HG02870 (cell line): ENCODE data around the gene ZBTB46.
"Not testable (repeated sequence)": the region's sequence is repeated elsewhere in the genome, so short reads cannot be mapped to it uniquely, and the experiment has no call there.

Experiments
- ATAC-seq: cut with Tn5 transposase; IDR thresholded peaks from one replicate; pipeline ENCODE4 v1.9.1; 2021; ENCODE audit warnings: mild to moderate bottlenecking, moderate library complexity; ENCODE audit not compliant: unreplicated experiment

ZBTB46 gene

DNA sequence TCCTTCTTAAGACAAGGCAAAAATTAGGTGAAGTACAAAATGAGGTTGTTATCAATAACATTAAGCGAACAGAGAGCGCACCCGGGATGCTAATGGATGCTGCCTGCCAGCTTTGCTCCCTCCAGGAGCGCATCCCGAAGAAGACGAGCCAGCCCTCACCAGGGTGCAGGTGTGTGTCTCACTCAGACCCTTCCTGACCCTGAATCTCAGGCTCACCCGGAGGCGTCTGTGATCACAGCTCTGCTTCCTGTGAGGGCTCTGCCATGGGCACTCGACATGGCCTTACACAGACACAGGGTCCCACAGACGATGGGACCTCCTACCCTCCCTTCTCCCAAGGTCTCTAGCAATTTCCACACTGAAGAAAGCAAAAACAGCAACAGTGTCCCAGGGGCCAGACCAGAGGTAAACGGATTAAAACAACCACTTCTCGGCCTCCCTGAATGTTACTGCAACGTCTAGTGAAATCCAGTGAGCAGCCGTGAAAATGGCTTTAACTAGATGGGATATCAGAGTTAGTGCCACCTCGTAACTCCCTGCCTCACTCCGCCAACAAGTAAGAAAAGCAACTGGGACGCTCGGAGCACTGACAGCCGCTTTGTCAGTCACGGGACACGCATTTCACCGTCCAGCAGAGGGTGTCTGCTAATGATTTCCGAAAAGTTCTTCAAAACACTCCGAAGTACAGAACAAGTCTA is 11.7 kb downstream of the ZBTB46 start:
- no peak for ATAC-seq

DNA sequence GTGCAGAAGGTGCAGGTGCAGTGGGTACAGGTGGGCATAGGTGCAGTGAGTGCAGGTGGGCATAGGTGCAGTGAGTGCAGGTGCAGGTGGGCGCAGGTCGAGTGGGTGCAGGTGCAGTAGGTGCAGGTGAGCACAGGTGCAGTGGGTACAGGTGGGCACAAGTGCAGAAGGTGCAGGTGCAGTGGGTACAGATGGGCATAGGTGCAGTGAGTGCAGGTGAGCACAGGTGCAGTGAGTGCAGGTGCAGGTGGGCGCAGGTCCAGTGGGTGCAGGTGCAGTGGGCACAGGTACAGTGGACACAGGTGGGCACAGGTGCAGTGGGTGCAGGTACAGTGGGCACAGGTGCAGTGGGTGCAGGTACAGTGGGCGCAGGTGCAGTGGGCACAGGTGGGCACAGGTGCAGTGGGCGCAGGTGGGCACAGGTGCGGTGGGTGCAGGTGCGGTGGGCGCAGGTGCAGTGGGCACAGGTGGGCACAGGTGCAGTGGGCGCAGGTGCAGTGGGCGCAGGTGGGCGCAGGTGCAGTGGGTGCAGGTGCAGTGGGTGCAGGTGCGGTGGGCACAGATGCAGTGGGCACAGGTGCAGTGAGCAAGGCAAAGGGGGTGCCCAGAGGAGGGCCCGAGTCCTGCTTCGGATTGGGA is 15.3 kb downstream of the ZBTB46 start:
- no peak for ATAC-seq

DNA sequence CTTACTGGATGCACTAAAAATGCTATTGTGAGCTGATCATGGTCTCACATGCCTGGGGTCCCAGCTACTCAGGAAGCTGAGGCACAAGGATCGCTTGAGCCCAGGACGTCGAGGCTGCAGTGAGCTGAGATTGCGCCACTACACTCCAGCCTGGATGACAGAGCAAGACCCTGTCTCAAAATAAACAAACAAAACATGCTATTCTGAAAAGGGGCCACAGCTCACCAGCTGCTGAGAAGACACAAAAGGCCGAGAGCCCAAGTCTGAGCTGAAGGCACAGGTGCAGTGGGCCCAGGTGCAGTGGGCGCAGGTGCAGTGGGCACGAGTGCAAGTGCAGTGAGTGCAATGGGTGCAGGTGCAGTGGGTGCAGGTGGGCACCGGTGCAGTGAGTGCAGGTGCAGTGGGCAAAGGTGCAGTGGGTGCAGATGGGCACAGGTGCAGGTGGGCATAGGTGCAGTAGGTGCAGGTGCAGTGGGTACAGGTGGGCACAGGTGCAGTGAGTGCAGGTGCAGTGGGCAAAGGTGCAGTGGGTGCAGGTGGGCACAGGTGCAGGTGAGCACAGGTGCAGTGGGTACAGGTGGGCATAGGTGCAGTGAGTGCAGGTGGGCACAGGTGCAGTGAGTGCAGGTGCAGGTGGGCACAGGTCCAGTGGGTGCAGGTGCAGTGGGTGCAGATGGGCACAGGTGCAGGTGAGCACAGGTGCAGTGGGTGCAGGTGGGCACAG is 16.0 kb downstream of the ZBTB46 start:
- ATAC-seq: no peak

DNA sequence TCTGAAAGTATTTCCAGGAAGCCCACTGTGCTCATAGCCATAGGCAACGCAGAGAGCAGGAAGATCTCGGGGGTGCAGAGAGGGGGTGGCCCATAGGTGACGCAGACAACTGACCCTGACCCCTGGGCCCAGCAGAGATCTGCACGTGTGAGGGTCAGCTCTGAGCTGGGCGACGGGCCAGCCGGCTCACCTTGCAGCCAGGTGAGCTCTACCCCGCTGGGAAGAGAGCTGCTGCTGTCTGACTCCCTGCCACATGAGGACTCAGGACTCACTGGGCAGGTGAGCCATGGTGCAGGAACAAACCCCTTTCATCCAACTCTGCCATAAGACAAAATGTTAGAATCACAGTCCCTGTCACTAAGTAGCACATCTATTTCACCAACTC is 19.6 kb downstream of the ZBTB46 start:
- ATAC-seq: no peak

DNA sequence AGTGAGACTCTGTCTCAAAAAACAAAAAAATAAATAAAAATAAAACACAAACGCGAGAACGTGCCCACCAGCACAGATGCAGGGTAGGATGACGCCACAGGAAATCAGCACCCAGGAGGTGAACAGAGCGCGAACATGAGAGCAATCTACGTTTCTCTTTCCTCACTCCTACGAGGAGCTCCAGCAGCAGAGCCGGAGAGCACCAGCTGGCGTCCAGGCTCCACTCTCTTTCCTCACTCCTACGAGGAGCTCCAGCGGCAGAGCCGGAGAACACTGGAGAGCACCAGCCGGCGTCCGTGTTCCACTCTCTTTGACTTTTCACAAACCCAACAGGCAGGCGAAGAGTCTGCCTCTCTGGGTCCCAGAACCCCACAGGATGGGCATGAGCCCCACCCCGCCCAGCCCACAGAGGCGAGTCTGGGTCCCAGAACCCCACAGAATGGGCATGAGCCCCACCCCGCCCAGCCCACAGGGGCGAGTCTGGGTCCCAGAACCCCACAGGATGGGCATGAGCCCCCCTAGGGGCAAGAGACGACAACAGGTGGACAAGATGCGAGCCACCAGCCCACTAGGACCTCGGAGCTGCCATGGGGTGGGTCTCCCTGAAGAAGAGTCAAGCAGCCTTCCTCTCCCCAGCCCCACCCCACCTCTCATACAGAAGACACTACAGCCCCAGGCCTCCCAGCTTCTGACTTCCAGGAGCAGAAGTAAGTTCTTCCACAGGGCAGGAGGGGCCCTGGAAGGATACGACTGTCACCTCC is 20.2 kb downstream of the ZBTB46 start:
- no peak for ATAC-seq

DNA sequence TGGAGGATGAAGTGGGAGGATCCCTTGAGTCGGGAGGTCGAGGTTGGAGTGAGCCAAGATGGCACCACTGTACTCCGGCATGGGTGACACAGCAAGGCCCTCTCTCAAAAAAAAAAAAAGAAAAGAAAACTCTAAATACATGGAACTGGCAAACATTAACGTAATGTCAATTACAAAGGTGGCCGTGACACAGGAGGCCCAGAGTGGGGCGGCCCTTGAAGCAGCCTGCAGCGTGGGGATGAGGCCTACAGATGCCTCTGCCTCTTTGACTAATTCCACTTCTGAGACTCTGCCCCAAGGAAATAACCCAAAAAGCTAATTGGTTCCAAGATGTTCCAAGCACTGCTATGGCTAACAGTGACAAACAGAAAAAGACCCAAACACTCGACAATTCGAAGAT is 21.2 kb downstream of the ZBTB46 start:
- no peak for ATAC-seq

DNA sequence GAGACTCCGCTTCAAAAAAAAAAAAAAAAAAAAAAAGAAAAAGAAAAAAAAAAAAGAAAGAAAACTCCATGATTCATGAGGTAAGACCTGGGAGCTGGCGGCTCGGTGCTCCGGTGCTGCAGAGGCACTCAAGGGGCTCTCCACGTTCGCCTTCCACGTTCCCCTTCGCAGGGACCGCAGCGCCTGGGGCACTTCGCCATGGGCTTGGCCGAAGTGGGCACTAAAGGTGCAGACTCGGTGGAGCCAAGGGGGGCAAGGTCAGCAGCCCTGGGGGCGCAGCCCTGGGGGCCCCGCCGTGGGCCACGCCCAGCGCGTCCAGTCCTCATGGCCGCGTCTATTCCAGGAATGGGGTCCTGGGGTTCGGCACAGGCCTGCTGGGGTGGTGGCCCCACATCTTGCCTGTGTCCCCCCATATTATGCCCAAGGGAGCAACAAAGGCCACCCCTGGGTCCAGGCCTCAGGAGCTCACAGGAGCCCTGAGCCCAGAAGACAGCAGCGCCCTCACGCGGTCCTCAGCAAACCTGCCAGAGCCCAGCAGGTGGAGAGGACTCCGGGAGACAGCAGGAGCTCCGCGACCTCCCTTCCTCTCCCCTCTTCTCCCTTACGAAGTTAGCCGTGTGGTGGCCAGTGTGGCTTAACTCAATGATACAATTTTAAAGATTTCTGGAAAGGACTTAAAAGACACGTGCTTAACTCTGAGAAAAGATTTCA is 21.9 kb downstream of the ZBTB46 start:
- ATAC-seq: no peak

DNA sequence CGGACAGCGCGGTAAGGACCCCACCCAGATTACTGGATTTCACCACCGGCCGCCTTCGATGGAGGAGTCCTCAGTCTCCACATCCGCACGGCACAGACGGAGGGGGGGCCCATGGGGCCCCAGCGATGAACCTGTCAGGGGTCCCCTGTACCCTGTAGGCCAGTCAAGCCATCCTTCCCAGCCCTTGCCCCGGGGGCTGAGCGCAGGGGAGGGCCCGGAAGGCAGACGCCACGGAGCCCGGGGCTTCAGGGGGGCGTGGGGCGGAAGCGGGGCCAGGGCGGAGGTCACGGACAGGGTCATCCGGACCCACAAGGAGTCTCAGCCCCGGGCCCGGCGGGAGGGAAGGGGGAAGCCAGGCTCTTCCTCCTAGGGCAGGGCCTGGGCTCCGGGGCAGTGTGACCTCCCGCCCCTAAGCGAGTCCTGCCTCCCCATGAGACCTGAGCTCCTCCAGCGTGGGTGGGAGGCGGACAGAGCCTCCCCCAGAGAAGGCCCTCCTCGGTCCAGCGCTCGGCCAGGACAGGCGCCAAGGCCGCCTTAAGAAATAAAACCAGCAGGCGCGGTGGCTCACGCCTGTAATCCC is 22.8 kb downstream of the ZBTB46 start:
- ATAC-seq: no peak

DNA sequence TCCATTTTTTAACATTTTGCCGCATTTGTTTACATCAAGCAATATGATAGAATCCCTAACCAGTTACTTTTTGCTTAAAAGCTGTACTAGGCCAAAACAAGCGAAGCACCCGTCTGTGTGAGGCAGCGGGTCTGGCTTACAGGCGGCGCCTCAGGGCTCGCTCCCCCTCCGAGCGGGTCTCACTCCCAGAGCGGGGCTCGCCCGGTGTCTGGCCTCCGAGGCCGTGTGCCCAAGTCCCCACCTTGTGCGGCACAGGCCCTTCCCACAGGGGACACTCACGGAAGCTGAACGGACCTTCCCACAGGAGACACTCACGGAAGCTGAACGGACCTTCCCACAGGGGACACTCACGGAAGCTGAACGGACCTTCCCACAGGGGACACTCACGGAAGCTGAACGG is 23.4 kb downstream of the ZBTB46 start:
- ATAC-seq: no peak

DNA sequence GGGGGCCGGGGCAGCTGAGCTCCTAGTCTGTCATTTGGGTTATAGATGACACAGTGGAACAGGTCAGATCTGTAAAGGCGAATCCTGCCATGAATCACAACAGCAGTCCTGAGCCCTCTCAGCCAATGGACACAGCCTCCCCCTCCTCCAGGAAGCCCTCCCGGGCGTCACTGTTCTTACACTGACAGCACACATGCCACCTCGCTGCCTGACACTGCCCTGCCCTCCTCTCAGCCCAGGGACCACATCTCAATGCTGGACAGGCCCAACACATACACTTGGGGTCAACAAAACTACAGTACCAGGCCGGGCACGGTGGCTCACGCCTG is 26.8 kb downstream of the ZBTB46 start:
- ATAC-seq: no peak

DNA sequence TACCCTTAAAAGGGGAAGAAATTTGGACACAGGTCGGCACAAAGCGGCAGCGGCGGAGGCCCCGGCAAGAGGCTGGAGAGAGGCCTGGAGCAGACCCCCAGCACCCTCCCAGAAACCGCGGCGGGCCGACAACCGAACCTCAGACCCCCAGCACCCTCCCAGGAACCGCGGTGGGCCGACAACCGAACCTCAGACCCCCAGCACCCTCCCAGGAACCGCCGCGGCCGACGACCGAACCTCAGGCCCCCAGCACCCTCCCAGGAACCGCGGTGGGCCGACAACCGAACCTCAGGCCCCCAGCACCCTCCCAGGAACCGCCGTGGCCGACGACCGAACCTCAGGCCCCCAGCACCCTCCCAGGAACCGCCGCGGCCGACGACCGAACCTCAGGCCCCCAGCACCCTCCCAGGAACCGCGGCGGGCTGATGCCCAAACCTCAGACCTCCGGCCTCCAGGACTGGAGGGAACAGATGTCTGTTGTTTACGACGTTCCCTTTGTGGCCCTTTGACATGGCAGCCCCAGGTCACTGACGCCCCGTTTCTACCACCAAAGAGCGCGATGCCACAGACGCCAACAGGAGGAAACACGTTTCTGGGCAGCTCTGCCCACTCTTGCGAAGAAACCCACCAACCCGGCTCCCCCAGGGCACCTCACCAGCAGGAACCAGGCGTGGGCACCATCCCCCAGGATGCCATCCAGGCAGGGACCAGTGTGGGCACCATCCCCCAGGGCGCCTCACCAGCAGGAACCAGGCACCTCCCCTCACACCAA is 28.4 kb downstream of the ZBTB46 start:
- ATAC-seq: no peak

DNA sequence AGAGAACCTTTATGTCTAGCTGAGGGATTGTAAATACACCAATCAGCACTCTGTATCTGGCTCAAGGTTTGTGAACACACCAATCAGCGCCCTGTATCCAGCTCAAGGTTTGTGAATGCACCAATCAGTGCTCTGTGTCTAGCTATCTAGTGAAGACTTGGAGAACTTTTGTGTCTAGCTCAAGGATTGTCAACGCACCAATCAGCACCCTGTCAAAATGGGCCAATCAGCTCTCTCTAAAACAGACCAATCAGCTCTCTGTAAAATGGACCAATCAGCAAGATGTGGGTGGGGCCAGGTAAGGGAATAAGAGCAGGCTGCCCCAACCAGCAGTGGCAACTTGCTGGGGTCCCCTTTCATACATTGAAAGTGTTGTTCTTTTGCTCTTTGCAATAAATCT is 29.9 kb downstream of the ZBTB46 start:
- ATAC-seq: not testable (repeated sequence)

DNA sequence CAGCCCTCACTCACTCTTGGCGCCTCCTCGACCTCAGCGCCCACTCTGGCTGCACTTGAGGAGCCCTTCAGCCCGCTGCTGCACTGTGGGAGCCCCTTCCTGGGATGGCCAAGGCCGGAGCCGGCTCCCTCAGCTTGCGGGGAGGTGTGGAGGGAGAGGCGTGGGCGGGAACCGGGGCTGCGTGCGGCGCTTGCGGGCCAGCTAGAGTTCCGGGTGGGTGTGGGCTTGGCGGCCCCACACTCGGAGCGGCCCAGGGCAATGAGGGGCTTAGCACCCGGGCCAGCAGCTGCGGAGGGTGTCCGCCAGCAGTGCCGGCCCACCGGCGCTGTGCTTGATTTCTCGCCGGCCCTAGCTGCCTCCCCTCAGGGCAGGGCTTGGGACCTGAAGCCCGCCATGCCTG is 30.7 kb downstream of the ZBTB46 start:
- not testable (repeated sequence) for ATAC-seq

DNA sequence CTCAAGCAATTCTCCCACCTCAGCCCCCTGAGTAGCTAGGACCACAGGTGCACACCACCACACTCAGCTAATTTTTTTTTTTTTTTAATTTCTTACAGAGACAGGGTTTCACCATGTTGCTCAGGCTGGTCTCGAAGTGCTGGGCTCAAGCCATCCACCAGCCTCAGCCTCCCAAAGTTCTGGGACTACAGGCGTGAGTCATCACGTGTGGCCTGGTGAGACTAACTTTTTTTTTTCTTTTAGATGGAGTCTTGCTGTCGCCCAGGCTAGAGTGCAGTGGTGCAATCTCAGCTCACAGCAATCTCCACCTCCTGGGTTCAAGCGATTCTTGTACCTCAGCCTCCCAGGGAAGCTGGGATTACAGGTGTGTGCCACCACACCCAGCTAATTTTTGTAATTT is 31.9 kb downstream of the ZBTB46 start:
- not testable (repeated sequence) for ATAC-seq

DNA sequence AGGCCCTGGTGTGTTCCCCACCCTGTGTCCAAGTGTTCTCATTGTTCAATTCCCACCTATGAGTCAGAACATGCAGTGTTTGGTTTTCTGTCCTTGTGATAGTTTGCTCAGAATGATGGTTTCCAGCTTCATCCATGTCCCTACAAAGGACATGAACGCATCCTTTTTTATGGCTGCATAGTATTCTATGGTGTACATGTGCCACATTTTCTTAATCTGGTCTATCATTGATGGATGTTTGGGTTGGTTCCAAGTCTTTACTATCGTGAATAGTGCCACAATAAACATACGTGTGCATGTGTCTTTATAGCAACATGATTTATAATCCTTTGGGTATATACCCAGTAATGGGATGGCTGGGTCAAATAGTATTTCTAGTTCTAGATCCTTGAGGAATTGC is 33.9 kb downstream of the ZBTB46 start:
- ATAC-seq: not testable (repeated sequence)

DNA sequence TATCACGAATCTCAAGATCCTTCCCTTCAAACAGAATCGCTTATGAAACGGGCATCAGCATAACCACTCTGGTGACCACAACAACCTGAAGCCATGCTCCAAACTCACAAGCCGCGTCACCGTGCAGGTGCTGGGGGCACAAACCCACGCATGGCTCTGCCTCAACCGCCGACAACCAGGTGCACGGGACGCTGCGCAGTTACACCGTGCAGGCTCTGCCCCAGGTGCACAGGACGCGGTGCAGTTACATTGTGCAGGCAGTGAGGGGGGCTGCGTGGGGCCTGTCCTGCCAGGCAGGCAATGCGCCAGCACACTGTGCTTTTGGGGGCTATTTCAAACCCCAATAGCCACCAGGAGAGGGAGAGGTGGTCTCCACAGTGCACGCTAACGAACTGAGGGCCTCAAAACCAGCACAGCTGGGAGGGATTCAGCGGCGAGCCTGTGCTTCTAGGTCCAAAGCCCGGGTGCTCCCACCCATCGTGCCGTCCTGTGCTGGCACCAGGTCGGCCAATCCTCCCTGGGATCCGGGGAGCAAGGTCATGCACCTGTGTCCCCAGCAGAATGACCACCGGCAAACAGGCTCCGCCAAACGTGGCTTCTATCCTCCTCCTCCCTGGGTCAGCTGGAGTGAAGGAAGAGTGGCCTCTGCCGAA is 35.8 kb downstream of the ZBTB46 start:
- ATAC-seq: no peak

DNA sequence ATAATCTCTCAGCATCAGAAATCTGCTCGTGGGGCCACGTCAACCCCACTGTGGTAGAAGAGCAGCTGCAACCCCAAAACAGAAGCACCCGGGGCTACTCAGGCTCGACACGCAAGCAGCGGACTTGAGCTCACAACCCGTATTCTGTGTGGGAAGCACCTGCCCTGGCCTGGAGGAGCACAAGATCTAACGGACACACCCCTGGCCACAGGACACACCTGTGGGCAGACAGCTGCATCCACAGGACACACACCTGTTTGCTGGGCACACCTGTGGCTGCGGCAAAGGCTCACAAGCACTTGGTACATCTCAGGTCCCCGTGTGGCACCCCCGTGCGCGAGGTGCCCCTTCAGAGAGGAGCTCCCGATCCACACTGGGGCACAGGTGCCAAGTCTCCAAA is 36.5 kb downstream of the ZBTB46 start:
- ATAC-seq: no peak

DNA sequence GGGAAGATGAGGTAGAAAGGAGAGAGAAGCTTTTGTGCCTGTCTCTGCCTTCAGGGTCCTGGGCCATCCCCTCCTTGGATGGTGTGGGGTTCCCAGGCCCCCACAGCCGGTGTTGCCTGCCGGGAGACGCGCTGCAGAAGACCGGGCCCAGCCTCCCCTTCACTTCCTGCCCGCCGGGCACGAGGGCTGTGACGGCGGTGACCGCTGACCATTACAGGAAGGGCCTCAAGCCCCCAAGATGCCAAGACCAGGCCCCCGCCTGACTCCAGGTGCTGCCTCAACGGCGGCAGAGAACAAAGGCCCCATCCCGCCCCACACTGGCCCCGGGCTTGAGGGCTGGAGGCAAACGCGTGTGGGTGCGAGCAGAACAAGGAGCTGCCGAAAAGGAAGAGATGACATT is 38.2 kb downstream of the ZBTB46 start:
- no peak for ATAC-seq

DNA sequence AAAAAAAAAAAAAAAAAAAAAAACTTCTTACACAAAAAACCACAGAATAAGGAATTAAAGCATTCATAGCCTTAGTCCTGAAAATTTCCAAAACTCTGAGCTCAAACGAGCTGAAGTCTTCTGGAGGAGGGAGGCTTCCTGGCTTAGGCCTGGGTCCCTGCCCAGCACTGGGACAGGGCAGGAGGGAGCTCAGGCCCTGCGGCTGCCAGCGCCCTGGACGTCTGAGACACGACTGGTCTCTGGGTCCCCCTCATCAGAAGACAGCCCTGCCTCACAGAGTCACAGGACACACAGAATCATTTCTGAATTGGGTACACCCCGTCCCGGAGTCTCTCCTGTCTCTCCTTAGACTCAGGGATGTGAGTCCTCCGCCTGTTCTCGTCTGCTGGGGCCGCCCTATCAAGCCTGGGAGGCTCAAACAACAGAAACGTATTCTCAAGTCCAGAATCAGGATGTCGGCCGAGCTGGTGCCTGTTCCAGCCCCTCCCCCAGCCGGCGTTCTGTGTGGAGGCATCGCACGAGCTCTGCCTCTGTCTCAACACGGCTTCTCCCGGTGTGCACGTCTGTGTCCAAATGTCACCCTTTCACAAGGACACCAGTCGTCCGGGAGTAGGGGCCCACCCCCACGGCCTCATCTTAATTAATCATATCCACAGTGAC is 39.4 kb downstream of the ZBTB46 start:
- no peak for ATAC-seq
